ENCODE data around the gene ILDR2. TPM values are rescaled to one million over a fixed set of nuclear protein-coding genes. Genes with fewer than 3 reads are reported as not detected.

Gene ILDR2
- total and polyA plus RNA-seq, 2 donors (not counting 1 experiment from before 2014, with no cell fraction given): under 0.01 to 0.14 TPM

DNA sequence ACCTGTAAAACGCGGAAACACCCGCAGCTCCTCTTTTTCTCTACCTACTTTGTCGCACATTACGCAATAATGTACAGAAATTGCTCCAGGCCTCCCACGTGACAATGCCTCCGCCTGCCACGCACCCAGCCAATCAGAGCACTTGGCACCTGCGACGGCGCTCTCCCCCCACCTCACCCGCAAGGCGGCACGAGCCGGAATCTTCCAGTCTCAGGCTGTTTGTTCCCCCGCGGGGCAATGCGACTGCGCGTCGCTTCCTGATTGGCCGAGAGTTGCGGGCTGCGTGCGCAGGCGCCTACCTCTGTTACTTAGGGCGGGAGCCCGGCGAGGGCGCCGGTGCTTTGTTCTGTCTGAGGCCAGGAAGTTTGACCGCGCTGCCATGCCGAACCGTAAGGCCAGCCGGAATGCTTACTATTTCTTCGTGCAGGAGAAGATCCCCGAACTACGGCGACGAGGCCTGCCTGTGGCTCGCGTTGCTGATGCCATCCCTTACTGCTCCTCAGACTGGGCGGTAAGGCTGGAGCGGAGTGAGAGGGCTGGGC lies 13.7 kb upstream of the ILDR2 start, which contains the start of gene MAEL:
Gene MAEL, plus strand, starts transcription at position 307 of the 542 bp plus-strand sequence. Its CDS starts 73 bp downstream, at position 380.
- no peaks in the 10 kb centered on the region for H3K27me3 ChIP-seq (ENCODE audit: control insufficient read depth, insufficient read depth, low read length)
- H3K36me3 ChIP-seq (ENCODE audit: control insufficient read depth, insufficient read depth, low read length): no peaks in the 10 kb centered on the region
- no peak within 1 kb of the TSS for H3K9ac ChIP-seq (ENCODE audit: insufficient read depth, low read length)
- H3K4me2 ChIP-seq (ENCODE audit: extremely low read depth, insufficient read depth, low read length): no peak within 1 kb of the TSS
- no peaks in the 10 kb centered on the region for H3K4me1 ChIP-seq (ENCODE audit: control insufficient read depth, extremely low read depth, insufficient read depth, low read length)
- no peak within 1 kb of the TSS for H3K27ac ChIP-seq (ENCODE audit: insufficient read depth, low read length)
- no peak within 1 kb of the TSS for H3K4me3 ChIP-seq (replicated peaks in 1 of 4; ENCODE audit: control extremely low read depth in 1 of 4, insufficient read depth in 1 of 4, low read depth in 3 of 4, low read length in 4 of 4)
- DNase-seq (ENCODE audit: low read depth in 2 of 2): no peak
- H2AFZ ChIP-seq (ENCODE audit: low read length): no peak within 1 kb of the TSS
- H4K20me1 ChIP-seq (ENCODE audit: control insufficient read depth, extremely low read depth, insufficient read depth, low read length): no peaks in the 10 kb centered on the region
- H3K9me3 ChIP-seq (ENCODE audit: control insufficient read depth, insufficient read depth, low read depth, low read length): no peaks in the 10 kb centered on the region
- TF ChIP-seq CTCF (conservative IDR thresholded peaks at IDR 0.05 in 1 of 2, IDR thresholded peaks at IDR 0.05 in 1 of 2; ENCODE audit: low read depth in 1 of 2, low read length in 2 of 2) (no peak), EZH2 (IDR thresholded peaks at IDR 0.05; ENCODE audit: low read length, missing control alignments) (no peak)
- no peaks in the 10 kb centered on the region for H3K79me2 ChIP-seq (ENCODE audit: control insufficient read depth, insufficient read depth, low read length)

GRCh38 chr1:166981589-166981988 lies 6.2 kb upstream of the ILDR2 start:
- TF ChIP-seq EZH2 (IDR thresholded peaks at IDR 0.05; ENCODE audit: low read length, missing control alignments): no peak
- TF ChIP-seq CTCF (conservative IDR thresholded peaks at IDR 0.05 in 1 of 2, IDR thresholded peaks at IDR 0.05 in 1 of 2; ENCODE audit: low read depth in 1 of 2, low read length in 2 of 2): no peak
- Histone ChIP-seq H3K27ac (ENCODE audit: insufficient read depth, low read length) (no peak overlapping the region), H3K79me2 (ENCODE audit: control insufficient read depth, insufficient read depth, low read length) (no peaks in the 10 kb centered on the region), H3K9ac (ENCODE audit: insufficient read depth, low read length) (no peak overlapping the region), H3K36me3 (ENCODE audit: control insufficient read depth, insufficient read depth, low read length) (no peaks in the 10 kb centered on the region), H3K27me3 (ENCODE audit: control insufficient read depth, insufficient read depth, low read length) (no peaks in the 10 kb centered on the region), H4K20me1 (ENCODE audit: control insufficient read depth, extremely low read depth, insufficient read depth, low read length) (no peaks in the 10 kb centered on the region), H3K4me2 (ENCODE audit: extremely low read depth, insufficient read depth, low read length) (no peak overlapping the region), H2AFZ (ENCODE audit: low read length) (no peak overlapping the region), H3K4me1 (ENCODE audit: control insufficient read depth, extremely low read depth, insufficient read depth, low read length) (no peaks in the 10 kb centered on the region), H3K4me3 (replicated peaks in 1 of 4; ENCODE audit: control extremely low read depth in 1 of 4, insufficient read depth in 1 of 4, low read depth in 3 of 4, low read length in 4 of 4) (no peak overlapping the region), H3K9me3 (ENCODE audit: control insufficient read depth, insufficient read depth, low read depth, low read length) (no peaks in the 10 kb centered on the region)
- DNase-seq (ENCODE audit: low read depth in 2 of 2): no peak

- H3K9ac ChIP-seq (ENCODE audit: insufficient read depth, low read length): no peak overlapping the region
- no peaks in the 10 kb centered on the region for H3K79me2 ChIP-seq (ENCODE audit: control insufficient read depth, insufficient read depth, low read length)
- H3K4me2 ChIP-seq (ENCODE audit: extremely low read depth, insufficient read depth, low read length): no peak overlapping the region
- H3K9me3 ChIP-seq (ENCODE audit: control insufficient read depth, insufficient read depth, low read depth, low read length): no peaks in the 10 kb centered on the region
- no peaks in the 10 kb centered on the region for H3K36me3 ChIP-seq (ENCODE audit: control insufficient read depth, insufficient read depth, low read length)
- H3K27me3 ChIP-seq (ENCODE audit: control insufficient read depth, insufficient read depth, low read length): no peaks in the 10 kb centered on the region
- no peak overlapping the region for H3K4me3 ChIP-seq (replicated peaks in 1 of 4; ENCODE audit: control extremely low read depth in 1 of 4, insufficient read depth in 1 of 4, low read depth in 3 of 4, low read length in 4 of 4)
- no peak overlapping the region for H3K27ac ChIP-seq (ENCODE audit: insufficient read depth, low read length)
- H4K20me1 ChIP-seq (ENCODE audit: control insufficient read depth, extremely low read depth, insufficient read depth, low read length): no peaks in the 10 kb centered on the region
- H3K4me1 ChIP-seq (ENCODE audit: control insufficient read depth, extremely low read depth, insufficient read depth, low read length): no peaks in the 10 kb centered on the region
- no peak overlapping the region for H2AFZ ChIP-seq (ENCODE audit: low read length)
- no peak for DNase-seq (ENCODE audit: low read depth in 2 of 2)
- no peak for TF ChIP-seq EZH2 (IDR thresholded peaks at IDR 0.05; ENCODE audit: low read length, missing control alignments)
Observed at GRCh38 chr1:166980818-166981217, 5.5 kb upstream of the ILDR2 start.
